Mesodermal cell (in vitro differentiated cells): Measurements from ENCODE around the gene PMP22.
"Not testable (repeated sequence)": the region's sequence is repeated elsewhere in the genome, so short reads cannot be mapped to it uniquely, and the experiment has no call there.

ENCODE experiments used
- H3K27ac ChIP-seq: 2 replicates; pipeline ENCODE4 v1.7.0; 2013; ENCODE audit warnings: mild to moderate bottlenecking, low read depth, low read length, moderate library complexity; ENCODE audit not compliant: severe bottlenecking
- H3K36me3 ChIP-seq: 2 replicates; pipeline ENCODE4 v1.7.1; 2013; ENCODE audit warnings: mild to moderate bottlenecking, low read length, moderate library complexity; ENCODE audit not compliant: control insufficient read depth, insufficient read depth
- H3K4me1 ChIP-seq: one replicate; pipeline ENCODE4 v1.7.1; 2013; ENCODE audit warnings: mild to moderate bottlenecking, low read length; ENCODE audit not compliant: insufficient read depth, control insufficient read depth, poor library complexity, severe bottlenecking
- H3K4me3 ChIP-seq: 2 replicates; pipeline ENCODE4 v1.7.0; 2013; ENCODE audit warnings: low read length, control low read depth, mild to moderate bottlenecking; ENCODE audit not compliant: insufficient read depth, poor library complexity, severe bottlenecking; ENCODE audit errors: extremely low read depth
- H3K9me3 ChIP-seq: 2 replicates; pipeline ENCODE4 v1.7.1; 2013; ENCODE audit warnings: mild to moderate bottlenecking, low read length, moderate library complexity; ENCODE audit not compliant: control insufficient read depth
- WGBS, 2 experiments: methylation state at CpG; one replicate each; pipeline ENCODE4 v1.1.5; 2013; ENCODE audit warnings: missing lambda C conversion rate in 2 of 2; ENCODE audit not compliant: insufficient coverage in 2 of 2; 5-methylcytosine and 5-hydroxymethylcytosine counted together

PMP22 gene

GRCh38 chr17:15210247-15210646, 54.9 kb downstream of the PMP22 start:
- no peaks in the 10 kb centered on the region for H3K9me3 ChIP-seq
- no peaks in the 10 kb centered on the region for H3K36me3 ChIP-seq
- WGBS, 2 experiments, result 90 to 92% methylated on average over 1 of the region's 1 CpG
- no peak overlapping the region for H3K4me3 ChIP-seq
- H3K4me1 ChIP-seq, result no peaks in the 10 kb centered on the region
- no peak overlapping the region for H3K27ac ChIP-seq

- not testable (repeated sequence) for H3K36me3 ChIP-seq, H3K4me1 ChIP-seq, H3K27ac ChIP-seq, H3K4me3 ChIP-seq
- no CpG with 5 or more reads among the region's 2 CpGs for WGBS, 2 experiments
- H3K9me3 ChIP-seq, result peaks cover 18% of the 10 kb centered on the region
These were observed 62.1 kb downstream of the PMP22 start for GRCh38 chr17:15203062-15203461.

- H3K4me3 ChIP-seq, H3K4me1 ChIP-seq, H3K27ac ChIP-seq, H3K36me3 ChIP-seq: not testable (repeated sequence)
- peaks cover 19% of the 10 kb centered on the region for H3K9me3 ChIP-seq
- 82 to 87% methylated on average over 2 of the region's 2 CpGs for WGBS, 2 experiments
These were observed 64.6 kb downstream of the PMP22 start for GRCh38 chr17:15200574-15200973.

GRCh38 chr17:15197229-15197628, 67.9 kb downstream of the PMP22 start:
- no peak overlapping the region for H3K4me3 ChIP-seq
- no peaks in the 10 kb centered on the region for H3K36me3 ChIP-seq
- no peak overlapping the region for H3K27ac ChIP-seq
- 100% methylated on average over 1 of the region's 3 CpGs for WGBS, 2 experiments
- no peaks in the 10 kb centered on the region for H3K4me1 ChIP-seq
- peaks cover 19% of the 10 kb centered on the region for H3K9me3 ChIP-seq

- Histone ChIP-seq H3K36me3 (no peaks in the 10 kb centered on the region), H3K9me3 (peaks cover 18% of the 10 kb centered on the region), H3K4me3 (no peak overlapping the region), H3K27ac (no peak overlapping the region), H3K4me1 (no peaks in the 10 kb centered on the region)
- WGBS, 2 experiments, result no CpG with 5 or more reads among the region's 1 CpG
These were observed 70.3 kb downstream of the PMP22 start for GRCh38 chr17:15194859-15195277.

- 58 to 65% methylated on average over 3 to 4 of the region's 4 CpGs for WGBS, 2 experiments
- Histone ChIP-seq H3K4me1 (no peaks in the 10 kb centered on the region), H3K9me3 (no peaks in the 10 kb centered on the region), H3K4me3 (no peak overlapping the region), H3K36me3 (no peaks in the 10 kb centered on the region), H3K27ac (no peak overlapping the region)
These were observed 79.5 kb downstream of the PMP22 start for GRCh38 chr17:15185625-15185991.

- H3K4me1 ChIP-seq, result no peaks in the 10 kb centered on the region
- WGBS, 2 experiments, result 94 to 96% methylated on average over 4 to 5 of the region's 5 CpGs
- H3K36me3 ChIP-seq, result no peaks in the 10 kb centered on the region
- H3K9me3 ChIP-seq, result no peaks in the 10 kb centered on the region
- no peak overlapping the region for H3K27ac ChIP-seq
- no peak overlapping the region for H3K4me3 ChIP-seq
These were observed 80.1 kb downstream of the PMP22 start for GRCh38 chr17:15184872-15185624.

GRCh38 chr17:15181816-15182215, 83.3 kb downstream of the PMP22 start:
- Histone ChIP-seq H3K4me3 (no peak overlapping the region), H3K9me3 (no peaks in the 10 kb centered on the region), H3K36me3 (no peaks in the 10 kb centered on the region), H3K4me1 (no peaks in the 10 kb centered on the region), H3K27ac (no peak overlapping the region)
- WGBS, 2 experiments, result 88 to 100% methylated on average over 1 to 4 of the region's 6 CpGs

GRCh38 chr17:15181333-15181732, 83.8 kb downstream of the PMP22 start:
- Histone ChIP-seq H3K27ac (no peak overlapping the region), H3K9me3 (no peaks in the 10 kb centered on the region), H3K4me1 (no peaks in the 10 kb centered on the region), H3K36me3 (no peaks in the 10 kb centered on the region), H3K4me3 (no peak overlapping the region)
- WGBS, 2 experiments, result 90 to 99% methylated on average over 5 to 8 of the region's 8 CpGs

- Histone ChIP-seq H3K9me3 (no peaks in the 10 kb centered on the region), H3K4me3 (no peak overlapping the region), H3K4me1 (no peaks in the 10 kb centered on the region), H3K27ac (no peak overlapping the region), H3K36me3 (no peaks in the 10 kb centered on the region)
- WGBS, 2 experiments, result 50 to 60% methylated on average over 6 to 8 of the region's 8 CpGs
These were observed 85.0 kb downstream of the PMP22 start for GRCh38 chr17:15180121-15180561.
